Naive B cell (primary cell): ENCODE data around the gene ENPP6. TPM values are rescaled to one million over a fixed set of nuclear protein-coding genes. Genes with fewer than 3 reads are reported as not detected.
"Not testable (repeated sequence)": the region's sequence is repeated elsewhere in the genome, so short reads cannot be mapped to it uniquely, and the experiment has no call there.

ENCODE experiments used
- ATAC-seq, 2 donors: fragments of 150-1000 bp; cut with Tn5 transposase; 2 replicates each; pipeline ENCODE4 v1.10.0; 2021; ENCODE audit warnings: low read depth in 2 of 2, mild to moderate bottlenecking in 2 of 2, moderate library complexity in 2 of 2
- DNase-seq: peaks from one replicate; pipeline ENCODE4 v3.0.0; 2022
- H3K27ac Mint-ChIP-seq, 6 donors: one replicate each; pipeline ENCODE4 v1.8.0; 2020 to 2022; ENCODE audit warnings: mild to moderate bottlenecking in 6 of 6, mixed read lengths in 6 of 6, moderate library complexity in 5 of 6, inconsistent platforms in 2 of 6
- H3K27me3 Mint-ChIP-seq, 3 donors: one replicate each; pipeline ENCODE4 v1.8.0; 2021 to 2022; ENCODE audit warnings: mixed read lengths in 3 of 3, mild to moderate bottlenecking in 1 of 3
- H3K36me3 Mint-ChIP-seq, 2 donors: one replicate each; pipeline ENCODE4 v1.8.0; 2020 to 2022; ENCODE audit warnings: mixed read lengths in 2 of 2, inconsistent platforms in 1 of 2, mild to moderate bottlenecking in 1 of 2
- H3K4me1 Mint-ChIP-seq, 3 donors: one replicate each; pipeline ENCODE4 v1.8.0; 2020 to 2022; ENCODE audit warnings: mixed read lengths in 3 of 3, inconsistent platforms in 1 of 3, mild to moderate bottlenecking in 1 of 3, moderate library complexity in 1 of 3
- H3K4me3 Mint-ChIP-seq, 8 donors: one replicate each; pipeline ENCODE4 v1.8.0; 2020 to 2022; ENCODE audit warnings: mild to moderate bottlenecking in 8 of 8, mixed read lengths in 8 of 8, moderate library complexity in 8 of 8, inconsistent platforms in 2 of 8
- H3K9me3 Mint-ChIP-seq, 7 donors: one replicate each; pipeline ENCODE4 v1.8.0; 2020 to 2022; ENCODE audit warnings: mixed read lengths in 7 of 7, mild to moderate bottlenecking in 5 of 7, inconsistent platforms in 2 of 7, moderate library complexity in 1 of 7
- polyA plus RNA-seq, 6 donors: library from polyadenylated mRNA; unstranded; fragments of 300-500 nt; fragmentation: Illumina TruSeq; gene quantifications; one replicate each; pipeline ENCODE4 v1.2.3, GENCODE V29; 2021; ENCODE audit warnings: low read depth in 6 of 6

ENPP6 gene
- polyA plus RNA-seq, 6 donors from 2014 or later: not detected

GRCh38 chr4:184064877-184065276 lies 152.8 kb downstream of the ENPP6 start:
- DNase-seq (no peak), ATAC-seq (no peak)
- H3K4me1 Mint-ChIP-seq: no peaks in the 10 kb centered on the region
- no peak overlapping the region for H3K4me3 Mint-ChIP-seq
- H3K36me3 Mint-ChIP-seq: no peaks in the 10 kb centered on the region
- H3K27ac Mint-ChIP-seq: no peak overlapping the region
- peaks cover 0 to 4% (median 0%) of the 10 kb centered on the region in 7 donors for H3K9me3 Mint-ChIP-seq
- H3K27me3 Mint-ChIP-seq: peaks cover 0 to 13% (median 12%) of the 10 kb centered on the region in 3 donors

DNA sequence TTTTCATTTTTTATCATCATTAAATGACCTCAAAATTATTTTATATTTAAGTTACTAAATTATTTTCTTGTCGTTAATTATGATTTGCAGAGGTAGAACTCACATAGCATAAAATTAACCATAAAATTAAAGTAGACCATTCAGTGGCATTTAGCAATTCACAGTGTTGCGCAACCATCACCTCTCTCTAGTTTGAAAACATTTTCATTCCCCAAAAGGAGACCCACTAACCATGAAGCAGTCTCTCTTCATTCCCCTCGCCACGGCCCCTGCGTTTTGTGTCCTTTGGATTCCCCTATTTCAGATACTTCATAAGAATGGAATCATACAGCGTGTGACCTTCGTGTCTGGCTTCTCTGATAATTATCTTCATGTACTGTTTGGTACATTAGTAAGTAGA lies 154.9 kb downstream of the ENPP6 start:
- Mint-ChIP-seq H3K4me1 (no peaks in the 10 kb centered on the region), H3K27me3 (peaks cover 0 to 17% (median 13%) of the 10 kb centered on the region in 3 donors), H3K36me3 (no peaks in the 10 kb centered on the region), H3K4me3 (no peak overlapping the region), H3K27ac (no peak overlapping the region), H3K9me3 (peaks cover 0 to 4% (median 0%) of the 10 kb centered on the region in 7 donors)
- DNase-seq: no peak
- ATAC-seq: no peak

GRCh38 chr4:184061582-184061981 lies 156.1 kb downstream of the ENPP6 start:
- no peak for ATAC-seq
- peaks cover 0 to 4% (median 0%) of the 10 kb centered on the region in 7 donors for H3K9me3 Mint-ChIP-seq
- H3K27ac Mint-ChIP-seq: no peak overlapping the region
- DNase-seq: no peak
- no peaks in the 10 kb centered on the region for H3K4me1 Mint-ChIP-seq
- H3K36me3 Mint-ChIP-seq: no peaks in the 10 kb centered on the region
- H3K27me3 Mint-ChIP-seq: peaks cover 0 to 17% (median 8%) of the 10 kb centered on the region in 3 donors
- H3K4me3 Mint-ChIP-seq: no peak overlapping the region

GRCh38 chr4:184059099-184059498 lies 158.6 kb downstream of the ENPP6 start:
- Mint-ChIP-seq H3K27ac (no peak overlapping the region), H3K4me1 (no peaks in the 10 kb centered on the region), H3K36me3 (no peaks in the 10 kb centered on the region), H3K9me3 (peaks cover 0 to 4% (median 0%) of the 10 kb centered on the region in 7 donors), H3K4me3 (no peak overlapping the region), H3K27me3 (peaks cover 0 to 8% (median 8%) of the 10 kb centered on the region in 3 donors)
- no peak for ATAC-seq
- DNase-seq: no peak

GRCh38 chr4:184058026-184058425 lies 159.6 kb downstream of the ENPP6 start:
- Mint-ChIP-seq H3K4me1 (no peaks in the 10 kb centered on the region), H3K9me3 (peaks cover 0 to 3% (median 0%) of the 10 kb centered on the region in 7 donors), H3K27me3 (peaks cover 0 to 9% (median 8%) of the 10 kb centered on the region in 3 donors), H3K27ac (no peak overlapping the region), H3K4me3 (no peak overlapping the region), H3K36me3 (no peaks in the 10 kb centered on the region)
- ATAC-seq (no peak), DNase-seq (no peak)

DNA sequence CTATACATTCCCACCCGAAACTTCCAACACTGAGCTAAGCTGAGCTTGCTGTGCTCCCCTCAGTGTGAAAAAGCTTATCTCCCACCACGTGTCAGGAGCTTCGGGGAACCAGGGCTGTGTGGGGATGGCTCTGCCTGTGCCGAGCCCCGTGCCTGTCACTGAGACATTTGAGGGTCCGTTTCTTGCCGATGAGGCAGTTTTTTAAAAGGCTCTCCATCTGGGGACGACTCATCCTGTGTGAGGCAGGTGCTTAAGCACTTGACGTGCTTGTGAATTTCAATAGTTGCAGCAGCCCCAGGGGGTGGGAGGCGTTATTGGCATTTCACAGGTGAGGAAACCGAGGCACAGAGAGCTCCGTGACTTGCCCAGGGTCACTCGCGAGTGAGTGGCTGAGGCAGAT lies 160.8 kb downstream of the ENPP6 start:
- no peak overlapping the region for H3K4me3 Mint-ChIP-seq
- H3K27me3 Mint-ChIP-seq: peaks cover 6 to 12% (median 8%) of the 10 kb centered on the region in 3 donors
- H3K9me3 Mint-ChIP-seq: peaks cover 0 to 6% (median under 1%) of the 10 kb centered on the region in 7 donors
- H3K4me1 Mint-ChIP-seq: no peaks in the 10 kb centered on the region
- DNase-seq (no peak), ATAC-seq (no peak)
- H3K27ac Mint-ChIP-seq: no peak overlapping the region
- H3K36me3 Mint-ChIP-seq: peaks cover 0 to under 1% of the 10 kb centered on the region in 2 donors

GRCh38 chr4:184053434-184053833 lies 164.2 kb downstream of the ENPP6 start:
- H3K27me3 Mint-ChIP-seq: peaks cover 16 to 27% (median 17%) of the 10 kb centered on the region in 3 donors
- DNase-seq: no peak
- H3K4me3 Mint-ChIP-seq: no peak overlapping the region
- H3K36me3 Mint-ChIP-seq: peaks cover 0 to 7% of the 10 kb centered on the region in 2 donors
- H3K9me3 Mint-ChIP-seq: peaks cover 4 to 16% (median 11%) of the 10 kb centered on the region in 7 donors
- no peak overlapping the region for H3K27ac Mint-ChIP-seq
- ATAC-seq: no peak
- no peaks in the 10 kb centered on the region for H3K4me1 Mint-ChIP-seq

DNA sequence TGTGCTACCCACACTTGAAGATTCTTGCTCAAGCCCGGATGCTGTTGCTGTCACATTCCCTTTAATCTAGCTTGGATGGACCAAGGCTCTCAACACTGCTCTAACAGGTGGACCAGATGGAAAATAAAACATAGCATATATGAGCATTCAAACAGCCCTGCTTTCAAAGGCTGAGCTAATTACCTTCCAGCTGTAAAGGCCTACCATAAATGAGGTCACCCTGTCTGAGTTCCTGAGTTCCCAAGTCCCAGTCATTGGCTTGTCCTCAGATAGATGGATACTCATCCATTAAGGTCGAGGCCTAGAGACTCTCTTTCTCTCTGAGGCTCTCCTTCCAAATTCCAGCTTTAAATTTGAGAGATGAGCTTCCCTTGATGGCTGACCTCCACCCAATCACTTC lies 165.1 kb downstream of the ENPP6 start:
- no peak for DNase-seq
- peaks cover 0 to 9% of the 10 kb centered on the region in 2 donors for H3K36me3 Mint-ChIP-seq
- no peak for ATAC-seq
- no peaks in the 10 kb centered on the region for H3K4me1 Mint-ChIP-seq
- peaks cover 4 to 18% (median 12%) of the 10 kb centered on the region in 7 donors for H3K9me3 Mint-ChIP-seq
- H3K27me3 Mint-ChIP-seq: peaks cover 16 to 27% (median 17%) of the 10 kb centered on the region in 3 donors
- no peak overlapping the region for H3K27ac Mint-ChIP-seq
- H3K4me3 Mint-ChIP-seq: no peak overlapping the region

- not testable (repeated sequence) for ATAC-seq, DNase-seq, H3K4me3 Mint-ChIP-seq
Observed at GRCh38 chr4:184051262-184051661, 166.4 kb downstream of the ENPP6 start.

DNA sequence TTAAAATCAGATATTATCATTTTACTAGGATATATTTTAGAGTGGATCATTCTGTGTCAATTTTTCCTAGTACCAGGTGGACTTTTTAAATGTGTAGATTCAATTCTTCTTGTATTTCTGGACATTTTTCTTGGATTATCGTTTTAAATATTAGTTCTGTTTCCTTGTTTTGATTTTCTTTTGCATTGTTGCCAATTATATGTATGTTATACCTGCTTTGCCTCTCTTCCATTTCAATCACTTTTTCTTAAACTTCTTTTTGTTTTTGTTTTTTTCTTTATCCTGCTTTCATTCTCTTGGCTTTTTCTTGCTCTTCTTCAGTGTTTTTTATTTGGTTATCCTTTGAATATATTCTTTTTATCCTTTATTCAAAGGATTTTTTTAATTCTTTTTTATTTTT lies 171.5 kb downstream of the ENPP6 start:
- no peak for ATAC-seq
- Mint-ChIP-seq H3K36me3 (peaks cover 0 to 20% of the 10 kb centered on the region in 2 donors), H3K27me3 (peaks cover 20 to 32% (median 30%) of the 10 kb centered on the region in 3 donors), H3K4me3 (no peak overlapping the region), H3K27ac (no peak overlapping the region), H3K4me1 (no peaks in the 10 kb centered on the region), H3K9me3 (peaks cover 13 to 31% (median 26%) of the 10 kb centered on the region in 7 donors)
- DNase-seq: no peak

More at GRCh38 chr4:184051262-184051661, 166.4 kb downstream of the ENPP6 start:
- not testable (repeated sequence) for H3K4me1 Mint-ChIP-seq, H3K27ac Mint-ChIP-seq
- H3K9me3 Mint-ChIP-seq: peaks cover 10 to 32% (median 20%) of the 10 kb centered on the region in 7 donors
- H3K36me3 Mint-ChIP-seq: peaks cover 0 to 23% of the 10 kb centered on the region in 2 donors
- H3K27me3 Mint-ChIP-seq: peaks cover 21 to 39% (median 24%) of the 10 kb centered on the region in 3 donors

- Mint-ChIP-seq H3K36me3 (peaks cover 0 to 3% of the 10 kb centered on the region in 2 donors), H3K27me3 (peaks cover 26 to 37% (median 32%) of the 10 kb centered on the region in 3 donors), H3K4me1 (peaks cover 0 to 10% (median 4%) of the 10 kb centered on the region in 3 donors), H3K9me3 (peaks cover 2 to 15% (median 9%) of the 10 kb centered on the region in 7 donors), H3K4me3 (peak overlapping the region in 1 of 8 donors; percentile 31), H3K27ac (no peak overlapping the region)
- ATAC-seq: no peak
- no peak for DNase-seq
Observed at GRCh38 chr4:184041156-184041555, 176.5 kb downstream of the ENPP6 start.

GRCh38 chr4:184039963-184040383 lies 177.7 kb downstream of the ENPP6 start:
- Mint-ChIP-seq H3K9me3 (peaks cover 0 to 8% (median 2%) of the 10 kb centered on the region in 7 donors), H3K36me3 (no peaks in the 10 kb centered on the region), H3K4me1 (peaks cover 0 to 10% (median 4%) of the 10 kb centered on the region in 3 donors), H3K27me3 (peaks cover 26 to 44% (median 28%) of the 10 kb centered on the region in 3 donors), H3K27ac (no peak overlapping the region), H3K4me3 (no peak overlapping the region)
- no peak for ATAC-seq
- no peak for DNase-seq
